HG03280 (cell line): ENCODE data around the gene ZDHHC22.

ENCODE experiments used
- ATAC-seq: cut with Tn5 transposase; IDR thresholded peaks from one replicate; pipeline ENCODE4 v1.9.1; 2021; ENCODE audit warnings: mild to moderate bottlenecking, moderate library complexity; ENCODE audit not compliant: unreplicated experiment

The ZDHHC22 gene

GRCh38 chr14:77106666-77107065, 34.9 kb downstream of the ZDHHC22 start:
- no peak for ATAC-seq

DNA sequence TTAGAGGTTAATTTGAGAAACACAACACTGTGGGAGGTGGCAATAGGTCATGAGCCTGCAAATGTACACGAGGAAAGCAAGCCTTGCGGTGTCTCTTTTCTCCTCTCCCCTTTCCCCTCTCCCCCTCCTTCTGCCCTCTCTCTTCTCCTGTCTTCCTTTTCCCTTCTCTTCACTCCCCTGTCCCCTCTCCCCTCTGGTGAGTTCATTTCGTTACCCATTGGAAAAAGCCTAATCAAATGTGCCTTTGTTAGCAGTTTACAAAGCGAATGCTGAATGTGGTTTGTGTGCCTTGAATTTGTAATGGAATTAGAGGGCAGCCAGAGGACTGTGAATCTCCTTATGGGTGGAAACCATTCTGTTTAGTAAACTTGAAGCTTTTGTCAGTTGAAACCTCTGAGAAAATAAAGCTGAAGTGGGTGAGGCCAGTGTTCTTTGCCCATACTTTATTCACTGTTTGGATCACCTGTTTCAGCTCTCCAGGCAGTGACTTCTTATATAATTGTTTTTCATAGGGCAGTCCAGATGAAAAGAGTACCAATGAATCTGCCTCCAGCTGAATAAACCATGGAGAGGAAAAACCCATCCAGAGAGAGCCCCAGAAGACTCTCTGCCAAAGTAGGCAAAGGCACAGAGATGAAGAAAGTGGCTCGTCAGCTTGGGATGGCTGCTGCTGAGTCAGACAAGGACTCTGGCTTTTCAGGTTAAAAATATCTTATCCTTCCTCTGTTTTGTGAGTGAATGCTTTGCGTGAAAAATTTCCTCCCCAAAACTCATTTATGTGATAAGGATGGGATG, 36.2 kb downstream of the ZDHHC22 start:
- no peak for ATAC-seq

GRCh38 chr14:77104393-77104792, 37.2 kb downstream of the ZDHHC22 start:
- no peak for ATAC-seq

DNA sequence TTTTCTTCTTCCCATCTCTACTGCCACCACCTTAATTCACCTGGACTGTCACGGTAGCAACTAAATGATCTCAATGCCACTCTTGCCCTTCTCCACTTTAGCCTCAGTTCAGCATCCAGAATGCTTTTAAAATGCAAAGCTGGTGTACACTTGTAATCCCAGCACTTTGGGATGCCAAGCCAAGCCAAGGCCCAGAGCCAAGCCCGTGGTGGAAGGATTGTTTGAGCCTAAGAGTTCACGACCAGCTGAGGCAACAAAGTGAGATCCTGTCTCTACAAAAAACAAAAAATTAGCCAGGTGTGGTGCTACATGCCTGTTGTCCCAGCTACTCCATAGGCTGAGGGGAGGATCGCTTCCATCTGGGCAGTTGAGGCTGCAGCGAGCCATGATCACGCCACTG, 37.6 kb downstream of the ZDHHC22 start:
- no peak for ATAC-seq

DNA sequence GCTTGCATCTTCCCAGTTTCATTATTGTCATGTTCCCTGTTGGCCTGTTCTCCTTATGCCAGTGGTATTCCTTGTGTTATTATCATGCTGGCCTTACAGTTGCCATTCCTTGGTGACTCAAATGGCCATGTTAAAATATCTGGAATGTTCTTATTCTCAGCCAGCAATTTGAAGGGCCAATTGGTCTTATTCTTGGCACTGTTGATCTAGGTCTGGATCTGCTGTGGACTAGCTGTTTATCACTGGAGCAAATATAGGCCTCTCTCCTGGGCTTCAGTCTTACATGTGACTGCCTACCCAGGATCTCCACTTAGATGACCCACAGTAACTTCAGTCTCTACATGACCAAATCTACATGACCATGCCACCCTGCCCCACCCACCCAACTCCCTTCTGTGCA, 38.1 kb downstream of the ZDHHC22 start:
- ATAC-seq, result no peak

GRCh38 chr14:77102154-77102553, 39.4 kb downstream of the ZDHHC22 start:
- no peak for ATAC-seq

GRCh38 chr14:77100961-77101360, 40.6 kb downstream of the ZDHHC22 start:
- no peak for ATAC-seq

- ATAC-seq, result no peak
Observed at GRCh38 chr14:77099425-77100167, 42.0 kb downstream of the ZDHHC22 start.

- ATAC-seq, result no peak
Observed at GRCh38 chr14:77098529-77099353, 42.9 kb downstream of the ZDHHC22 start.

GRCh38 chr14:77097700-77098528, 43.7 kb downstream of the ZDHHC22 start, which contains the start of gene CIPC:
Gene CIPC, plus strand, starts transcription at chr14:77098258. Its CDS starts 7,451 bp downstream, at chr14:77105709.
- peak; percentile 92 for ATAC-seq

DNA sequence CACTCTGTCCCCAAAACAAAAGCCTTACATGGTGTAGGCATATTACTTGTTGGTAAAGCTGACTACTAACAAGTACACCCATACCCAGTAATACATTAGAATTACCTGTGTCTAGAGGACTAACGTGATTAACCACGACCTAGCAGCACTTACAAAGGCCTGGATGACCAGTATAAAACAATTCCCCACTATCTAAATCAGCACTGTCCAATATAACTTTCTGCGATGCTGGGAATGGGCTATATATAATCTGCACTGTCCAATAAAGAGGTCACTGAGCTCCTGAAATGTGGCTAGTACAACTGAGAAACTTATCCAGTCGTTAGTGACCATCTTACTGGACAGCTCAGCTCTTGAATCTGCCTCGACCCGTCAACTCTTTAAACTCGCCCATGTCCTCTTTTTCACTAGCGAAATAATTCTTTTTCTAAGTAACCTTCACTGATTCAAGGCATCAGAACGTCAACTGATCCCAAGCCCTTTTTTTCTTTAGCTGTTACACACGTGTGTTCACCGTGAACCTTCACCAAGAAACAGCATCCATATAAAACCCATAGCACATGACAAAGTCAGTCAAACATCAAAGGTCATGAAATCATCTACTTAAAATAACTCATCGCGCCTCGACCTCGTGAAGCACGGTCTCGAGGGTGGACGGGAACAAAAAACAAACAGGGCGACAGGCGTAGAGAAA, 44.4 kb downstream of the ZDHHC22 start:
- no peak for ATAC-seq

DNA sequence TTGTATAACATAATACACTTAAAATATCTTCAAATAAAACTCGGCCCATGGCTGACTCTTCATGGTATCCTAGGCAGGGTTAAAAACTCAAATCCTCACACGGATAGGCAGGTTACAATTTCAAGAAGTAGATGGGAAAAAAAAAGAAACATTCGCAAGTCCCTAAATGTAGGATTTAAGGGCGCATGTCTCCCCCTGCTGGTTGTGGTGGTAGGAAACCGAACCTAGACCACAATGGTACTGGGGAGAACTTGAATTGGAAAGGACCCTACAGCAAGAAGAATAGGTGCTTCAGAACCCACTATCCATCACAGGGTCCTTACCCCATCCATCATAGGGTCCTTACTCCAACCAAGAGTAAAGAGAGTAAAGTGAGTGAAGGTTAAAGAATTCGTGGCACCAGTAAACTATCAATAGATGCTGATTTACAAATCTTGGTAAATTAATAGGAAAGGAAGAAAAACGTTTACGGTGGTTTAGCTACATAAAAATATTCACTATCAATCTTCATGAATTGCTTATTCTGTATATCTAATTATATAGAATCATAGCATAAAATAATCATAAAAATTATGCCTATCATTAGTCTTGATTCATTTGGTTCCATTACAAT, 46.8 kb downstream of the ZDHHC22 start:
- ATAC-seq, result no peak

DNA sequence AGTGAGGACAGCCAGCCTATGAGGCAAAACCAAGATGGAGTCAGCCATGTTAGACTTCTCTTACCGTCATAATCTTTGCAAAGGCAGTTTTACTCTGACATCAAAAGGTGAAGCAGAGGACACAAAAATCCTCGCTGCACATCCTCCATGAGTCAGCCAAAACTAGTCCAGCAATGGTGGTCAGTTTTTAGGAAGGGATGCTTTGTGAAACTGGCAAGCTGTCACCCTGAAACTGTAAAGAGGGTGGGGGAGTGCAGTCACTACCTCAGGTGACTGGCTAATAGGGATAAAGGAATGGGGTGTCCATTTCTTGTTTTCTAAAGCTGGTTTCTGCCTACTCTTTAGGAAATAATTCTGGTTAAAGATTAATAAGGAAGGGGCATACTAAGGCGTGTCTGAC, 48.9 kb downstream of the ZDHHC22 start:
- ATAC-seq, result no peak

DNA sequence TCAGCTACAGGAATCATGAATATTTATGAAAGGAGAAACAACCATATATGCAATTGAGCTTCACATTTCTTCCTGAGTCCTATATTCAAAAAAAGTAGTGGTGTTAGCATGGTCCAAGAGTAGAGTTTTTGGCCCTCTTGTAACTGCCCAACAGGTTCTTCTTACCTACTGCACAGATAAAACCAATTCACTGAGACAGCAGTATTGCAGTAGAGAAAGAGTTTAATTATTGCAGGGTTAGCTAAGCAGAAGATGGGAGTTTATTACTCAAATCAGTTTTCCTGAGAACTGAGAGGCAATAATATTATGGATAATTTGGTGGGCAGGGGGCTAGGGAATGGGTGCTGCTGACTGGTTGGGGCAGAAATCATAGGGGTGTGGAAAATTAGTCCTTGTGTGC, 50.1 kb downstream of the ZDHHC22 start:
- no peak for ATAC-seq

GRCh38 chr14:77088645-77089044, 52.9 kb downstream of the ZDHHC22 start:
- ATAC-seq, result no peak

GRCh38 chr14:77088219-77088618, 53.4 kb downstream of the ZDHHC22 start:
- ATAC-seq, result no peak

DNA sequence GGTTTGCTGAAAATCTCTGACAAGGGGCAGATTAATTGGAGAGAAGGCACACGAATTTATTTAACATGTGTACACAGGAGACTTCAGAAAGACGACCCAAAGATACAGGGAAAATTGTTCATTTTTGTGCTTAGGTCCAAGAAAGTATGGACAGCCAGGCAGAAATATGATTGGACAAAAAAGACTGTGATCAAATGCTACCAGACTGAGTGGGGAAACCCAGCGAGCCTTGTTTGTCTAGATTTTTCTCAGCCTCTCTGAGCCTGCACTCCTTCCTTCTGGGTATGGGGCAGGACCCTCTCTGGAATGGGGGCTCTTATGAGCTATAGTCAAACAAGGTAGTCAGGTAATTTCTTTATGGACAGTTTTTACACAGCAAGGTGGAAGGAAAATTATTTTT, 54.0 kb downstream of the ZDHHC22 start:
- ATAC-seq, result no peak

- no peak for ATAC-seq
Observed at GRCh38 chr14:77086951-77087350, 54.6 kb downstream of the ZDHHC22 start.

- peak; percentile 37 for ATAC-seq
Observed at GRCh38 chr14:77086017-77086727, 55.4 kb downstream of the ZDHHC22 start.
